HuH-7.5 (cell line): Measurements from ENCODE around the gene PTPRD.

Experiments
- DNase-seq: peaks from one replicate; pipeline ENCODE4 v3.0.0; 2011; ENCODE audit warnings: low spot score

Gene PTPRD

GRCh38 chr9:8766096-8766495 is 1846.7 kb downstream of the PTPRD start:
- DNase-seq, result no peak

- no peak for DNase-seq
Observed at GRCh38 chr9:8764051-8764450, 1848.8 kb downstream of the PTPRD start.

- DNase-seq, result no peak
Observed at GRCh38 chr9:8762479-8763085, 1850.2 kb downstream of the PTPRD start.

- DNase-seq, result no peak
Observed at GRCh38 chr9:8760000-8760767, 1852.6 kb downstream of the PTPRD start.

GRCh38 chr9:8757881-8758280 is 1854.9 kb downstream of the PTPRD start:
- DNase-seq, result no peak

GRCh38 chr9:8754751-8755150 is 1858.1 kb downstream of the PTPRD start:
- DNase-seq, result no peak

GRCh38 chr9:8751406-8751930 is 1861.3 kb downstream of the PTPRD start:
- DNase-seq, result no peak

- DNase-seq, result no peak
Observed at GRCh38 chr9:8750639-8751051, 1862.2 kb downstream of the PTPRD start.

GRCh38 chr9:8745347-8745746 is 1867.5 kb downstream of the PTPRD start:
- no peak for DNase-seq

GRCh38 chr9:8738945-8739344 is 1873.9 kb downstream of the PTPRD start:
- DNase-seq, result no peak

- DNase-seq, result no peak
Observed at GRCh38 chr9:8736805-8737204, 1876.0 kb downstream of the PTPRD start.

- no peak for DNase-seq
Observed at GRCh38 chr9:8734760-8735159, 1878.0 kb downstream of the PTPRD start.

GRCh38 chr9:8733131-8733954 is 1879.5 kb downstream of the PTPRD start:
- DNase-seq, result no peak

GRCh38 chr9:8732367-8733075 is 1880.3 kb downstream of the PTPRD start:
- DNase-seq, result no peak

GRCh38 chr9:8730618-8731017 is 1882.2 kb downstream of the PTPRD start:
- no peak for DNase-seq

GRCh38 chr9:8728910-8729309 is 1883.9 kb downstream of the PTPRD start:
- no peak for DNase-seq

GRCh38 chr9:8727191-8727590 is 1885.6 kb downstream of the PTPRD start:
- no peak for DNase-seq

GRCh38 chr9:8726692-8727091 is 1886.1 kb downstream of the PTPRD start:
- no peak for DNase-seq

GRCh38 chr9:8725635-8726034 is 1887.2 kb downstream of the PTPRD start:
- no peak for DNase-seq

- no peak for DNase-seq
Observed at GRCh38 chr9:8724284-8725018, 1888.4 kb downstream of the PTPRD start.

- DNase-seq, result no peak
Observed at GRCh38 chr9:8723195-8723594, 1889.6 kb downstream of the PTPRD start.
